Epithelial cell of proximal tubule (primary cell): ENCODE data around the gene TPRKB. TPM values are rescaled to one million over a fixed set of nuclear protein-coding genes. Genes with fewer than 3 reads are reported as not detected.
"Not testable (repeated sequence)": the region's sequence is repeated elsewhere in the genome, so short reads cannot be mapped to it uniquely, and the experiment has no call there.

Source experiments
- DNase-seq: peaks from one replicate; pipeline ENCODE4 v3.0.0-alpha.2; 2011; ENCODE audit warnings: low read depth
- H3K4me3 ChIP-seq: 2 replicates; pipeline ENCODE4 v1.5.1; 2011; ENCODE audit warnings: low read depth, mild to moderate bottlenecking, low read length
- CTCF ChIP-seq: conservative IDR thresholded peaks from 2 replicates; pipeline ENCODE4 v1.5.1; 2012; ENCODE audit warnings: low read depth, mild to moderate bottlenecking, low read length
- total RNA-seq: library from RNA; depleted of rRNA; stranded (reverse); fragments of >200 nt; gene quantifications from 2 replicates; pipeline ENCODE4 v1.2.3, GENCODE V29; 2015

TPRKB gene
- total RNA-seq, result 49.8 and 55.2 TPM in 2 replicates

GRCh38 chr2:73736855-73737779, at the start of gene TPRKB:
TPRKB (minus strand) TSS chr2:73737345; CDS start chr2:73734569, 2,776 bp downstream.
- no peak for TF ChIP-seq CTCF
- DNase-seq, result peak; percentile 77
- peak within 1 kb of the TSS; percentile 96 for H3K4me3 ChIP-seq

GRCh38 chr2:73783883-73784282, 46.7 kb upstream of the TPRKB start, which contains the start of gene C2orf78:
C2orf78 (plus strand) TSS chr2:73784183; CDS start chr2:73784310, 127 bp downstream.
- not testable (repeated sequence) for H3K4me3 ChIP-seq, DNase-seq

GRCh38 chr2:73783402-73783801, 46.3 kb upstream of the TPRKB start:
- DNase-seq, H3K4me3 ChIP-seq: not testable (repeated sequence)

- H3K4me3 ChIP-seq, result peak overlapping the region; percentile 99
- no peak for DNase-seq
- no peak for TF ChIP-seq CTCF
Measured at GRCh38 chr2:73780237-73780582, 43.1 kb upstream of the TPRKB start.

GRCh38 chr2:73779467-73780236, 42.5 kb upstream of the TPRKB start, which contains the start of gene DUSP11:
DUSP11 (minus strand) TSS chr2:73780103; CDS start chr2:73779974, 129 bp downstream.
- TF ChIP-seq CTCF, result peak; percentile 94
- peak; percentile 56 for DNase-seq
- H3K4me3 ChIP-seq, result peak within 1 kb of the TSS; percentile 99

GRCh38 chr2:73778867-73779466, 41.8 kb upstream of the TPRKB start:
- H3K4me3 ChIP-seq, result peak overlapping the region; percentile 99
- not testable (repeated sequence) for DNase-seq

- no peak for TF ChIP-seq CTCF
- DNase-seq, result no peak
- no peak overlapping the region for H3K4me3 ChIP-seq
Measured at GRCh38 chr2:73776869-73777519, 39.8 kb upstream of the TPRKB start.

- TF ChIP-seq CTCF, result no peak
- no peak for DNase-seq
- H3K4me3 ChIP-seq, result no peak overlapping the region
Measured at GRCh38 chr2:73776381-73776780, 39.2 kb upstream of the TPRKB start.
